ENCODE data around the gene KLLN.
A peak's percentile ranks its signal among the peaks of the same experiment; 100 is the strongest.
"Not testable (repeated sequence)": the region's sequence is repeated elsewhere in the genome, so short reads cannot be mapped to it uniquely, and the experiment has no call there.

KLLN gene

DNA sequence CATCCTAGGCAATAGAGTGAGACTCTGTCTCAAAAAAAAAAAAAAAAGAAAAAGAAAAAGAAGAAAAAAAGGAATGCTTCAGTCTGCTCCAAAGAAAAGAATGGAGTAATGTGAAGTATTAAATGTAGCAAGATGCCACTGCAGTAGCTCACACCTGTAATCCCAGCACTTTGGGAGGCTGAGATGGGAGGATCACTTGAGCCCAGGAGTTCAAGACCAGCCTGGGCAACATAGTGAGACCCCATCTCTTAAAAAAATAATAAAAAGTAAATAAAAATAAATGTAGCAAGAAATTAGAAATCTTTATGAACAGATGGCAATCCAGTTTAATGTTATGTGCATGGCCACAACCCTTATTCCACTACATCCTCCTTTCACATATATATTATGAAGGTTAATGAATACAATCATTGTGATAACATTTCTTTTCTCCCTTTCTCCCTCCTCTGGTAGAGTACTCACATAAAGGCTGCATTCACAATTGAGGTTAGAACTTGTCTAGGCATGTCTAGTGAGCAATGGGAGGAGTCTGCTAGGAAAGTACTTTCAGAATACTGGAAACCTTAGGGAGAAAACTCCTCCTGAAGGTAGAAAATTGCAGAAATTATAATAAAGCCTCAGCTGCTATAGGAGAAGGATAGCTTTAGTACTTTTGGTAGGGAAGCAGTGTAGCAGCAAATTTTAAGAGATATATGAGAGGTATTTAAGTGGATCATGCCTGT is 20.4 kb downstream of the KLLN start:
- no peak for DNase-seq
- no peak for ATAC-seq

DNA sequence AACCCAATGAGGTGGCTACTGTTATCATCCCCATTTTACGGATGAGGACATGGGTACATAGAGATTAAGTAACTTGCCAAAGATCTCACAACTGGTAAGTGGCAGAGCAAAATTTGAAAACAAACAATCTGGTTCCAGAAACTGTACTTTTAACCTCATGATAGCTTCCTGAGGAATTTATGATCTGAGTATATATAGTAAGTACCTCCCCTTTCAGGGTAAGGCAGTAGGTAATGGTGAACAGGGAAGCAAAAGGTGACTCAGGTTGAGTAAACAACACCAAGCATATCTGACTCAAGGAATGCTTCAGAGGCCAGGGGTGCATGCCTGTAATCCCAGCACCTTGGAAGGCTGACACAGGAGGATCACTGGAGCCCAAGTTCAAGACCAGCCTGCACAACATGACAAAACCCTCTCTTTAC is 21.1 kb downstream of the KLLN start:
- no peak for DNase-seq

DNA sequence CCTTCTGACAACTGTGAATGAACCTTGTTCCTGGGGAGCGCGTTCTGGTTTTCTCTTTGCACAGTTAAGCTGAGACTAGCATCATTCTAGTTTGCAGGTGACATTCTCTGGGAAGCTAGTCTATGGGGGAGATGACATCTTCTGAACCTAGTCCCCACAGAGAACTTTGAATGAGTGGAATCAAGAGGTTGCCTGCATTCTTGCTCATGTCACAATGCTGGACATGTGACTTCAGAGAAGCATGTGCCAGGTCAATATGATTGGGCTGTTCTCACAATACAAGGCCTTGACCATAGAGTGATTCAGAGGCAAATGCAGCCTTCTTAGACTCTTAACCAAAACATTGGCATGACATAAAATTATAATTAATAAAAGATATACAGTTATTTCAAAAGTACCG is 22.1 kb downstream of the KLLN start:
- DNase-seq = no peak
- no peak for ATAC-seq

More for the DNA sequence above, 21.1 kb downstream of the KLLN start:
- no peak for ATAC-seq

DNA sequence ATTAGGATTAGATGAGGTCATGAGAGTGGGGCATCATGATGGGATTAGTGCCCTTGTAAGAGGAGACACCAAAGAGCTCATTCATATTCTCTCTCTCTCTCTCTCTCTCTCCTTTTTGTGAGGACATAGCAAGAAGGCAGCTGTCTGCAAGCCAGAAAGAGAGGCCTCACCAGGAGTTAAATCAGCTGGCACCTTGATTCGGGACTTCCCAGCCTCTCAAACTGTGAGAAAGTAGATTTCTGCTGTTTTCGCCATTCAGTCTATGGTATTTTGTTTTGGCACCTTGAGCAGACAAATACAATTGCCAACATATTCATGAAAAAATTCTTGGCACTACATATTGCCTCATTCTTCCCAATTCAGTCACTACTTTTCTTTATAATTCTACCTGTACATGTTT is 24.7 kb downstream of the KLLN start:
- no peak for DNase-seq
- no peak for ATAC-seq

DNA sequence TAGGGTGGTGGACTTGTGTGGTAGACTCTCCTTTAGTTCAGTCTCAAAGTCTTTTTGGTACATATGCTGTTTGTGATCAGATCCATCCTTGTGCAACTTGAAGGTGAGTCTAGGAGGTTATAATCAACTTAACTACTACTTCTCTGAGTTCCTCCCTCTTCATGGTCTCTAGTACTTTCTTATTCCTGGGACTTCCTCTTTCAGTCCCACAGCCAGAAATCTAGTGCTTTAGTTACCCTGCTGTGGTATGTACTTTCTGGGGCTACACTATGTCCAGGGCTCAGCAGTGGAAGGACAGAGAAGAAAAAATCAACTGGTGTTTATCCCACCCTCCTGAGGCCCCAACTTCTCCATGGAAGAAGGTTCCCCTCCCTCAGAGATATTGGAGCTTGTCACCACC is 25.9 kb downstream of the KLLN start:
- no peak for ATAC-seq

DNA sequence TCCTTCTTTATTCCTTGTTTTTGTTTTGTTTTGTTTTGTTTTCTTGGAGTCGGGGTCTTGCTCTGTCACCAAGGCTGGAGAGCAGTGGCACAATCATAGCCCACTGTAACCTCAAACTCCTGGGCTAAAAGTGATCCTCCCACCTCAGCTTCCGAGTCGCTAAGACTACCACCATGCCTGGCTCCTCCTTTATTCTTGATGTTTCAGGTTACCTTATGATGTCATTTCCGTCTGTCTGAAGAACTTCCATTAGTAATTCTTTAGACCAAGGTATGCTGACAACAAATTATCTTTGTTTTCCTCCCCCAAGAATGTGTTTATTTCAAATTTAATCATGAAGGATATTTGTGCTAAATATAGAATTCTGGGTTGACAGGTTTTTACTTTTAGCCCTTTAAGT is 27.2 kb downstream of the KLLN start:
- DNase-seq = no peak
- ATAC-seq = no peak

More for the DNA sequence above, 25.9 kb downstream of the KLLN start:
- no peak for DNase-seq

DNA sequence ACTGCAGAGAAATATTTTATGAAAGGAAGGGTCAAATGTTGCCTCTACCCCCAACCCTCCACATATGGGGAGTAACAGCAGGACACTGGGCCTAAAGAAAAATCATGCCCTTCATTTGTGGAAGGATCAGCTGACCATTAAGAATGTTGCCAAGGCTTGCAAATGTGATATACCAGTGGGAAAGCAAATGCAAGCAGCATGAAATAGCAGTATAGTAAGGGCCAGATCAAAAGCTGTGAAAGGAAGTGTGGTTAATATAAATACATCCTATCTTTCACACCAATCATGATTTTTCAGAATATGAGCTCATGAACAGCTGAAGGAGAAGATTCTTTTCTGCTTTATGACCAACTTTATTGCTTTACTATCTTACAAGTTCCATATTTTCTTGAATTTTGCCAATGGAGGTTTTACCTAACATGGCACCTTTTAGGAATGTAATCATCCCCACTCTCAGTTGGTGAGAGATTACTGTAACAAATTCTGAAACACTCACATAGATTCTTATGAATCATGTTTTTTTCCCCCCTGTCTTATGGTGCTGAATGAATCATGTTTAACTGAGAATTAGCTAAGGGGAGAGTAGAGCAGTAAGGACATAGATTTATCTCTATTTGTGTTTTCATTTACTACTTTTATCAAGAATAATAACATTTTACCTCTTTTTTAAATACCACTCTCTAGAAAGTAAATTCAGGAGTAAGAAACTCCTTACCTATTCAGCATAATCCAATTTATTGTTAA is 33.2 kb downstream of the KLLN start:
- no peak for DNase-seq
- peak; percentile 84 for ATAC-seq

DNA sequence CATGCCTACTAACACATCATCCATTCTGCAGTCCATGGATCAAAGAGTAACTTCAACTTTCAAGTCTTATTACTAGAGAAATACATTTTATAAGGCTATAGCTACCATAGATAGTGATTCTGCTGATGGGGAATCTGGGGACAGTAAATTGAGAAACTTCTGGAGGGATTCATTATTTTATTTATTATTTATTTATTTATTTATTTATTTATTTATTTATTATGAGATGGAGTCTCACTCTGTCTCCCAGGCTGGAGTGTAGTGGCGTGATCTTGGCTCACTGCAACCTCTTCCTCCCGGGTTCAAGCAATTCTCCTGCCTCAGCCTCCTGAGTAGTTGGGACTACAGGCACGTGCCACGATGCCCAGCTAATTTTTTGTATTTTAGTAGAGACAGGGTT is 34.3 kb downstream of the KLLN start:
- not testable (repeated sequence) for ATAC-seq

DNA sequence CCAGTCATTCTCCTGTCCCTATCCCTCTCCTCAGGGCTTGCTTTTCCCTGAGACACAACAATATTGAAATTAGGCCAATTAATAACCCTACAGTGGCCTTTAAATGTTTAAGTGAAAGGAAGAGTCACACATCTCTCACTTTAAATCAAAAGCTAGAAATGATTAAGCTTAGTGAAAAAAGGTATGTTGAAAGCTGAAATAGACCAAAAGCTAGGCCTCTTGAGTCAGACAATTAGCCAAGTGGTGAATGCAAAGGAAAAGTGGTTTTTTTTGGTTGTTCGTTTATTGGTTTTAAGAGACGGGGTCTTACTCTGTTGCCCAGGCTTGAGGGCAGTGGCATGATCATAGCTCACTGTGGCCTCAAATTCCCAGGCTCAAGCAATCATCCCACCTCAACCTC is 35.7 kb downstream of the KLLN start:
- no peak for DNase-seq
- no peak for ATAC-seq

More for the DNA sequence above, 34.3 kb downstream of the KLLN start:
- DNase-seq = not testable (repeated sequence)

DNA sequence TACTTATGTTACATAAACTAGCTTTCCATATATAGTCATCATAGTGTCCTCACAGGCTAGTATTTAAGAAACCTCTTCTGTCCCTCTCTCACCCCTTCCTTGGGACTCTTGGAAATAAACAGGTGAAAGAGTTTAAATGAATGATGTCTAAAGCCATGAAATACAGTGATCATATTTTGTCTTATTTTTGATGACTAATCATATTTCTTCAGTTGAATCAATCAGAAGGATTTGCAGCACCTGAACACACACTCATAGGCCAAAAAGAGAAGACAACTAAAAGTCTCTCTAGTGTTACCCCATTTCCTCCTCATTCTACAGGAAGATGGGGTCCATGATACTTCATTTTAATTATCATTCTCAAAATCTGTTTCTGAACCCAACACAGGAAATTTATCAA is 36.7 kb downstream of the KLLN start:
- ATAC-seq (no peak), DNase-seq (no peak)

DNA sequence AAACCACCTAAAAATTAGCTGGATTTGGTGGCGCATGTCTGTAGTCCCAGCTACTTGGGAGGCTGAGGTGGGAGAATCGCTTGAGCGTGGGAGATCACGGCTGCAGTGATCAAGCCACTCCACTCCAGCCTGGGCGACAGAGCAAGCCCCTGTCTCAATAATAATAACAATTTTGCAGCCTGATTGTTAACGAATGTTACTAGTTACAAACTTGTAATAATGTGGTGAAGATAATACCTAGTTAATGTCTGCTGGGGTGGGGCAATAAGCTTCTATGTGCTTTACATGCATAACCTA is 44.1 kb downstream of the KLLN start:
- ATAC-seq (no peak), DNase-seq (no peak)

DNA sequence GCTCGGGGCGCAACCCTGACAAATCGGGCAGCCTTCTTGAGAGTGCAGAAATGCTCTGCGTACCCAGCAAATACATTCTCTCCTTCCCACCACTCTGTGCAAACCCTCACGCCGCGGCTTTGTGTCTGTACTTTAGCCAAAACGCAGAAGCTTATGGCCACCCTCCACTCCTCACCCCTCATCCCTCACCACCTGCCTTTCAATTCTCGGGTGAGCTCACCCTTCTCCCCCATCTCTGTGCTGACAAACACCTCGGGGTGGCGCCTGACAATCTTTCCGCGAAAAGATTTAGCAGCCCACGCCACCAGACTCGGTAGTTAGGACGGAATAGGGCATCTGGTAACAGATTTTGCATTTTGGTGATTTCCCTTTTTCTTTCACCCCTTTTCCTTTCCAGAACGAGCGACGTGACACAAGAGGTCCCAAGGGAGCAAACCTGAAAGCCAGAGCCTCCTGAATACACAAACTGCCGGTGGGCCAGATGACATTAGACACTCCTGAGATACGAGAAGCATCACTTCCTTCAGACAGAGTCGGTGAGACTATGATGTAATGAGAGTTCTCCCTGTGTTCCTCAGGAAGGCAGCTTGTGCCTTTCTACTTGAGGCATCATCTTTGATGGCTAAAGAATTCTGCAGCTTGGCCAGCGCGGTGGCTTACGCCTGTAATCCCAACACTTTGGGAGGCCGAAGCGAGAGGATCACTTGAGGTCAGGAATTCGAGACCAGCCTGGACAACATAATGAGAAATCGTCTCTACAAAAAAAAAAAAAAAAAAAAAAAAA is 44.6 kb downstream of the KLLN start:
- DNase-seq = peak; percentile 67
- peak; percentile 56 for ATAC-seq

DNA sequence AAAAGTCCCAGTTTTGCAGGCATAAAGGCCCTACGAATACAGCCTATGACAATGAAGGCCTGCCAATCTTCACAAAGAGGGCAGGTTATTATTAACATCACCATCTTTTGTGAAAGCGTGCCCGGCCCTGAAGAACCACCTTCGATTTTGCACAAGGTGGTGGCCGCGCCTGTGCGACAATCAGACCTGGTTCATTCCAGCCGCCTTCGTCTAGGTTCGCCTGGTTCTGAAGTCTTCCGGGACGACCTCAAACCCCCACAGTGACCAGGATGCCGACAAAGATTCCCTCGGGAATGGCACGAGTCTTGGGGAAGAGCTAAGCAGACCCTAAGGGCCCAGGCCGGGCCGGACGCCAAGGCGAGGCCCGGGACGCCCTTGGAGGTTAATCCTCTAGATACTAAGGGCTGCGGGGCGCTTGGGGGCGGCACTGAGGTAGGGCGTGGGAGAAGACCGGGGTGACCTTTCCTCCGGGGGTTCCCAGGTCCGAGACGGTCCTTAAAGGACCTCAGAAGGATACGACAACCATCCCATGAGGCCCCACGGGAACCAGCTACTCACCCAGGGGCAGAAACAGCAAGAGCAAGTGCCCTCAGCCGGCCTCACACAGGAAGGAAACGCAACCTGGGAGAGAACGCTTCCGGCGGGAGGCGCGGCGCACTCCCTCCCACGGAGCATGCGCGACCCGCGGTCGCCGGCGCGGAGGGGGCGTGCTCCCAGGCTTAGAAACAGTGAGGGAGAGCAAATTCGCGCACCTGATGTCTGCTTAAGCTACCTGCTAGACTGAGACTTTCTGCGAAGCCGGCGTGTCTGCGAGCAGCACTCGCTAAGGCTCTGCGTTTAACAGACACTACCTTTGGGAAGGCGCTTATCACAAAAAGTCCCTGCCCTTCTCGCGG is 45.5 kb downstream of the KLLN start, which contains the start of gene ATAD1:
Gene ATAD1, minus strand, starts transcription at position 618 of the 896 bp plus-strand sequence. CDS start 3,627 bp downstream, outside the sequence.
- ATAC-seq = peak; percentile 94
- DNase-seq = peak; percentile 88

DNA sequence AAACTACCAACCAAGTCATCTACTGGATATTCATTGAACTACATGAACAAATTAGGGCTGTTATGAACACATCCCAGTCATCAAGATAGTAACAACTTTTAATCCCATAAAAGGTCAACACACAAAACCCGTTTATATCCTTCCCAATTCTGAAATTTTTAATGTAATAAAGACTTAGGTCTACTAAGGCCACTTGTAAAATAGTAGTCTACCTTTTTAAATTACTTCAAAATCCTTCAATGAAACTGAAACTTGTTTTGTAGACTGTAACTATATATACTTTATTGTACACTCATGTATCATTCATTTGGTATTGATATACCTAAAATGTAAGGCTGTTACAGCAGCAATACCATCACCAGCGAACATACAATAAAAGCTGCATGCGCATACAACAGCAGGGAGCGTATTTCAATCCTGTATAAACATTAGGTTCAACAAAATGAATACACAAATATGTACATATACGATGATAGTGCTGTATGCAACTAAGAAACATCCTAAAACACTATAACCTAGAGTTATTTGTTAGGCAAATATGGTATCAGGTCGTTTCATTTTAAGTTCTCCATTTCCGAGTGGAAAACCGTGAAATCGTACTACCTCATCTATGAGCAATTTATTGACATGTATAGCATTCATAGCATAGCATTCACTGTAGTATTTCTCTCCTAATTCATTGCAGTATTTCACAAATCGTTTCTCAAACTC is 46.3 kb downstream of the KLLN start:
- DNase-seq (no peak), ATAC-seq (no peak)

DNA sequence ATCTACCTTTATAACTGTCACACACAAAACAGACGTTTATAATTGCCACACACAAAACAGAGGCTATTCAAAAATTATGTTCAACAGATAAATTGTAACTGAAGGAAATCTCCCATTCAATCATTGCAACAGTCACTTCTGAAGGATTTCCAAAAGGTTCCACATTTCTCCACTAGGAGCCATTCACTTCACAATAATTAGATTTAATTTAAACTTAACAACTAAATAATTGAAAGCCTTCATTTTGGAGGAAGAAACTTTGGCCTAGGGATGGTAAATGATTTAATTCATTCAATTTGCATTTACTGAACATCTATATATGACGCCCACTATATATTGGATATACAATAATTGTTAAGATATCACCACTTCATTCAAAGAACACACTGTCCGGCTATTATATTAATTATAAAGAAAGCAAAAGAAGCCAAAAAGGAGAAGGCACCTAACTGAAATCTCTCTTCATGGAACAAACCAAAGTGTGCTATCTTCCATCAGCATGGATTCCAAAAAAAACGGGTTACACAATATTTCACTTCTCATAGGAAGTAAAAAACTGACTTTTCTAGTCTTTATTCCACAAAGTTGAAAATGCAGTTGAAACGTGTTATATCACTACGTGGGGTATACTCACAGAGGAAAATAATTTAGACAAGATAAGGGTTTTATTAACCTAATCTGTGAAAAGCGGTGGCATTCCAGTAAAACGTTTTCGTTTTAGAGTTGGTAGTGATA is 47.0 kb downstream of the KLLN start:
- no peak for ATAC-seq
- no peak for DNase-seq
